Stimulated activated naive CD8-positive, alpha-beta T cell treated with anti-CD3 and anti-CD28 coated beads, Interleukin-15, Interleukin-2, amounts not matched to agents 100 U/mL and 50 U/mL, for 24 hours (primary cell): ENCODE measurements around the gene FKBP1B.
"Not testable (repeated sequence)": the region's sequence is repeated elsewhere in the genome, so short reads cannot be mapped to it uniquely, and the experiment has no call there.

Experiments
- ATAC-seq: fragments of 150-1000 bp; cut with Tn5 transposase; one replicate; pipeline ENCODE4 v1.10.0; 2021
- DNase-seq: peaks from one replicate; pipeline ENCODE4 v3.0.0; 2021

Gene FKBP1B

DNA sequence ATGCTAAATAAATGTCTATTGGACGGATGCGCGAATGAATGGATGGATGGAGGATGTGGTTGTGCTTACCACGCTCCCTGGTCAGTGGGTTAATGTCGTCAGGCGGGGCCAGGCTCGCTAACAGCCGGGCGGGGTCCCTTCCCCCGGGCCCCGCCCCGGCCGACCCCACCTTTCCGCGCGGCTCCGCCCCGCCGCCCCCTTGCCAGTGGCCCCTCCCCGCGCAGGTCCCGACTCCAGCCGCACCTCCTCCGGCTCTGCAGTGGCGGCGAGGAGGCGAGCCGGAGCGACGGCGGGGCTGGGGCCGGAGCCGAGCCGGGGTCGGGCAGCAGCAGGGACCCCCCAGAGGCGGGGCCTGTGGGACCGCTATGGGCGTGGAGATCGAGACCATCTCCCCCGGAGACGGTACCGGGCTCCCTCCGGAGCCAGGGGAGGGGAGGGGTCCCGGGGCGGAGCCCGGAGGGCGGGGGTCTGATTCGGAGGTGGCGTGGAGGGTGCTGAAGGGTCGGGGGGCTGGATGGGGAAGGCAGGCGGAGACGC is at the start of gene FKBP1B:
Gene FKBP1B, plus strand, starts transcription at position 257 of the 537 bp plus-strand sequence. Its CDS starts 109 bp downstream, at position 366.
- DNase-seq (peak; percentile 79), ATAC-seq (peak; percentile 26)

- DNase-seq (no peak), ATAC-seq (no peak)
Observed at GRCh38 chr2:24007693-24008092, 41.8 kb upstream of the FKBP1B start.

GRCh38 chr2:24008672-24009366 is 40.7 kb upstream of the FKBP1B start:
- ATAC-seq (no peak), DNase-seq (no peak)

DNA sequence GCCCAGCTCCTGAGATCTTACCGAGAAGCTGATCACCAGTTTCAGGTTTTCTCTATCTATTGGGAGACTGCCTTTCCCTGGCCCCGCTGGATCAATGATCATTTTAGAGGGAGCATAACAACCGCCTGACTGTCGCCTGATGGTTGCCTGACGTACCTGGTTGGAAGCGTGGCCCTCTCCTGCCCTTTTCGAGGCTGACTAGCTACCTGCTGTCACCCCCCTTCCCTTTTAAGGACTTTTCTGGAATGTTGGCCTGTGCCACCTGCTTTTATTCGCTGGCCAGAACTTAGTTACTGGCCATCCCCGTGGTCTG is 40.2 kb upstream of the FKBP1B start:
- no peak for ATAC-seq

DNA sequence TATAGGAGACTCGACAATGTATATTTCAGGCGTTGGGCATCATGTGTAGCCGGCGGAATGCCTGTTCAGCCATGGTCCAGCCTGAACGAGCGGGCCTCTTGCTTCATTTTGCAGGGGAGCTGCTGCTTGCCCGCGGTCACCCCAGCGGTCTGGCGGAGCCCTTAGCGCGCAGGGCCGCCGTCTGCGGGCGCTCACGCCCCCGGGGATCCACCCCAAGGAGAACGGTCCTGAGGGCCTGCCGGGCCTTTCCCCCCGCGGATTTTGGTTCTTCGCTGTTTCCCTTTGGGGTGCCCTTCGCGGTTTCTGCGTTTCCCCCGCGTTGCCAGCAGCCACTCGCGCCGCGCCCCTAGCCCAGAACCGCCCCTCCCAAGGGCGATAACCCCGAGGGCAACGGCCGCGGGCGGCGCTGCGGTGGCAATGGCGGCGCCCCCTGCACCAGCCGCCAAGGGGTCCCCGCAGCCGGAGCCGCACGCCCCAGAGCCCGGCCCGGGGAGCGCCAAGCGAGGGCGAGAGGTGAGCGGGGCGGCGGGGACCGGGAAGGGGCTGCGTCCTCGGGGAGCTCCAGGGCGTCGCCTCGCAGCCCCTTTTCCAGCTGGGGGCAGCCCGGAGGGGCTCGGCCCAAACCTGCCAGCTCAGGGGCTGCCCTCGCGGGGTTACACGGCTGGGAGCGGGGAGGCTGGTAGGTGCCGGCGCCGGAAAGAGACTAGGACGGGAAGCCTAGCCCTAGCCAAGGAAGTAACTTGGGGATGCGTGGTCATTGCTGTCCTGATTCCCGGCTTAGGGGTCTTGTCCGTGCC is 39.7 kb upstream of the FKBP1B start, which contains the start of gene MFSD2B:
Gene MFSD2B, plus strand, starts transcription at position 406 of the 797 bp plus-strand sequence. Its CDS starts 12 bp downstream, at position 418.
- no peak for DNase-seq
- ATAC-seq = no peak

More for the DNA sequence above, 40.2 kb upstream of the FKBP1B start:
- no peak for DNase-seq

DNA sequence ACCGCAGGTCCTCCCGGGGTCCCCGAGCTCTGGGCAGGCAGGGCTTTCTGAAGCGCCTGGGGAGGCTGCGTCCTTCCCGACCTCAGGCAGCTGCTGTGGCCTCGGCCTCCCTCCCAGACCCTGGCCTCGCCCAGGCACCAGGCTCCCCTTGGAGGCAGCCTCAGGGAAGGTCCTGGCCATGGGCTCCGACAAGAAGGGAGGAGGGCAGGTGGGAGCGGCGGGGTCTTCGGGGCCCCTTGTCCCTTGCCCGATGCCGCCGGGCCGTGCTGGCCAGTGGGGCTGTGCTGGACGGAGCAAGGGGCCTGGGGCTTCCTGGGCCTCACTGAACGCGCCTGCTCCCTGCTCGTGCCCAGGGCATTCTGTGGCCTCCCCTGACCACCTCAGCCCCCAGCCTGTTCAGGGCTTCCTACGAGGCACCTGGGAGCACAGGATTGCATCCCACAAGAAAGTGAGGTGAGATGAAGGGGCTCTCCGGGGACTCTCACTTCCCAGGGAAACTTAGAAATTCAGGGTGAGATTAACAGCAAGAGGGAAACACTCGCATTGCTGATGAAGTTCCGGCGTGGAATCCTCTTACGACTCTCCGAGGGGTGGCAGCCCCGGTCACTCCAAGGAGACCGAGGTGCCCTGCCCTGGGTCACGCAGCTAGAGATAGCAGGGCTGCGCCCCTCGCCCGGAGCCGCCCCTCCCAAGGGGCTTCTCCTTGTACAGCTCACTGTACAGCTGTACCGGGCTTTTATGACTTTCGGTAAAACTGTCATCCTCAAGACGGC is 38.9 kb upstream of the FKBP1B start:
- no peak for ATAC-seq
- DNase-seq = no peak

GRCh38 chr2:24011250-24012104 is 38.1 kb upstream of the FKBP1B start:
- no peak for ATAC-seq
- no peak for DNase-seq

DNA sequence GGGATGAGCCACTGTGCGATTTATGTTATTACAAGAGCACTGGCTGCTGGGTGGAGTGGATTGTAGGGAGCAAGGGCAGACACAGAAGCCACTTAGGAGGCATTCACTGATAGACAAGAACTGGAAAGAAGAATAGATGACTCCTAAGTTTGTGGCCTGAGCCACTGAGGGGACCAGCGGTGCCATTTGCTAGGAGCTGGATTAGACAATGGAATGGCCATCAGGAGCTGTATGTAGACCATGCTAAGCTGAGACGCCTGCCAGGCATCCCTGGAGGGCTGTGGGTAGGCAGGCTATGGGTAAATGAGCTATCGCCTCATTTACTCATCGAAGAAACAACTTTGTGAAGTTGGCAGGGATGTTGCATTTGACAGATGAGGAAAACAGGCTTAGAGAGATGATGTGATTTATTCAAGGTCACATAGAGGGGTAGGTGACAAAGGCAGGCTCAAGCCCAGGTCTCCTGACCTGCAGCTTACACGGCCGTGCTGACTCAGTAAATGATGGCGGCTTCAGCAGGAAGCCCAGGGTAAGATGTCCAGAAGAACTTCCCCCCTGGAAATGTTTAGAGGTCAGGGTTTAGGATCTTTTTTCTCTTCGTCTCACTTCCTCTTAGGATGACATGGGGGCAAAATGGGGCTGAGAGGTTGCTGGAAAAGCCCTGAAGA is 36.9 kb upstream of the FKBP1B start:
- DNase-seq = no peak
- ATAC-seq = no peak

GRCh38 chr2:24014902-24015301 is 34.6 kb upstream of the FKBP1B start:
- ATAC-seq = not testable (repeated sequence)

DNA sequence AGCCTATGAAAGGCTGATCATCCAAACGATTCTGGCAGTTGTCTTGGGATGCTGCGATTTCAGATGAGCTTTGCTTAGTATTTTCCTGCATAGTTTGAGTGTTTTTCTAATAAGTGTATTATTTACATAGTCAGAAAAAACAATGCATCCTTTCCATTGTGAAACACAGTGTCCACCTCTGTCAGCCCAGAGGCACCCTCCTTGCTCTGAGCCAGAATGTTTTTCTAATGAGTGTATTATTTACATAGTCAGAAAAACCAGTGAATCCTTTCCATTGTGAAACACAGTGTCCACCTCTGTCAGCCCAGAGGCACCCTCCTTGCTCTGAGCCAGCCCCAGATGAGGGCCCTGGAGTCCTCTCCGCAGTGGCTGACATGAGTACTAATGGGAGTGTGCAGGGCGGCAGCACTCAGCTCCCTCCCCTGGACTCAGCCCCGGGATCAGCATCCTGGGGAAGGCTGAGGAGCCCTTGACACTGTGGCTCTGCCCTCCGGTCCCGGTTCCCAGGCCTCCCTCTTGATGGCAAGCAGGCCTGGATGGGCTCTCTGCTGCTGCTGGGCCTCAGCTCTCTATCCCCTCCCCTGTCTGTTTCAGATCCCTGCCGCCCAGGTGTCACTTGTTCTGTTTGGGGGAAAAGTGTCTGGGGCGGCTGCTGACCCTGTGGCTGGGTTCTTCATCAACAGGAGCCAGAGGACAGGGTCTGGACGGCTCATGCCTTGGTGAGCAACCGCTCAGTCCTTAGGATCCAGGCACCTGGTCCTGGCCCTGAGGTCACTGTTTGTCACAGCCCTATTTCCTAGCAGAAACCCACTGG is 33.8 kb upstream of the FKBP1B start:
- DNase-seq = no peak
- ATAC-seq = no peak

More at GRCh38 chr2:24014902-24015301, 34.6 kb upstream of the FKBP1B start:
- DNase-seq = not testable (repeated sequence)

- no peak for ATAC-seq
- DNase-seq = no peak
Observed at GRCh38 chr2:24016376-24016761, 33.2 kb upstream of the FKBP1B start.

GRCh38 chr2:24016853-24017703 is 32.5 kb upstream of the FKBP1B start:
- ATAC-seq = no peak
- DNase-seq = no peak

DNA sequence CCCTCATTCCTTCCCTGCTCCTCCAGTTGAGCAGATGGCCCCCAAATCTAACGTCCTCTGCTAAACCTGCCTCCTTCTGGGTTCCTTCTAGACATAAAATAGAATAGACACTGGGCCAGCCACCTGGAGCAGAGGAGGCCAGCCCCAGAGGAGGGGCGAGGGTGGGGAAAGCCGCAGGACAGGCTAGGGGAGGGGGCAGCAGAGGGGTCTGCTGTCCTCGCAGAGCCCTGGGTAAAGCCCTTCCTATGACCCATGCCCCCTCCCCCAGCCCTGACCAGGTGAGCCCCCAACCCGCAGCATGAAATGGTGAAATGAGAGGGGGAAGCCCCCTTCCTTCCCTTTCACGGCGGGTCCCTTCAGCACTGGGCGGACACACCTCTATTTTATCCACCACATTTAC is 31.8 kb upstream of the FKBP1B start:
- ATAC-seq = no peak
- DNase-seq = no peak

DNA sequence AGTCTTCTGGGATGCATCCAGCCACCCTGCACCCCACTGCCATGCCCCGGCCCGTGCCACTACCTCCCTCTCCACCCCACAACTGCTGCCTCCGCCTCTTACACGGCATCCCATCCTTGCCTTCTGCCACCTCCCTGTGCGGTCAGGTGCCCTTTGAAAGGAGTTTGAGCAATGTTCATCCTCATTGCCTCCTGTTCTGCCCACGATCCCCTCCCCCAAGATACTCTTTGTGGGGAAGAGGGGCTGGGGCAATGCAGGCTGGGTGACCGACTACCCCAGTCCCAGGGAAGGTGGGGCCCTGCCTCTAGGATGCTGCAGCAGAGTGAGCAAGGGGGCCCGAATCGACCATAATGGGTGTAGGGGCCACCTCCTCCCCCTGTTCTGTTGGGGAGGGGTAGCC is 31.3 kb upstream of the FKBP1B start:
- DNase-seq = no peak
- no peak for ATAC-seq

GRCh38 chr2:24019729-24020128 is 29.8 kb upstream of the FKBP1B start:
- ATAC-seq = no peak
- DNase-seq = no peak

GRCh38 chr2:24020244-24020643 is 29.3 kb upstream of the FKBP1B start:
- ATAC-seq = no peak

GRCh38 chr2:24021122-24021998 is 28.2 kb upstream of the FKBP1B start:
- DNase-seq (peak; percentile 38), ATAC-seq (peak; percentile 63)

More at GRCh38 chr2:24020244-24020643, 29.3 kb upstream of the FKBP1B start:
- DNase-seq = no peak
